Activated naive CD4-positive, alpha-beta T cell treated with anti-CD3 and anti-CD28 coated beads, Interleukin-2, amount 10 ng/mL, durations not matched to agents 7 days and 5 days (primary cell): ENCODE data around the gene STX17.

ENCODE experiments used
- CTCF ChIA-PET: fragments of 350-600 bp; sonication (Branson Sonifier 250); formaldehyde crosslinking; loops from one replicate; lab custom pipeline; 2021; ENCODE audit warnings: antibody characterized with exemption; lab: Charles Lee
- DNase-seq: peaks from one replicate; pipeline ENCODE4 v3.0.0-alpha.2; 2020
- H3K27ac Mint-ChIP-seq: one replicate; pipeline ENCODE4 v1.8.0; 2021; ENCODE audit warnings: mild to moderate bottlenecking, moderate library complexity, mixed read lengths
- H3K27me3 Mint-ChIP-seq: one replicate; pipeline ENCODE4 v1.8.0; 2021; ENCODE audit warnings: mild to moderate bottlenecking, mixed read lengths
- H3K36me3 Mint-ChIP-seq: one replicate; pipeline ENCODE4 v1.8.0; 2021; ENCODE audit warnings: mixed read lengths
- H3K4me1 Mint-ChIP-seq: one replicate; pipeline ENCODE4 v1.8.0; 2021; ENCODE audit warnings: mixed read lengths
- H3K4me3 Mint-ChIP-seq: one replicate; pipeline ENCODE4 v1.8.0; 2021; ENCODE audit warnings: mild to moderate bottlenecking, moderate library complexity, mixed read lengths
- H3K9me3 Mint-ChIP-seq: one replicate; pipeline ENCODE4 v1.8.0; 2021; ENCODE audit warnings: mixed read lengths

The STX17 gene

DNA sequence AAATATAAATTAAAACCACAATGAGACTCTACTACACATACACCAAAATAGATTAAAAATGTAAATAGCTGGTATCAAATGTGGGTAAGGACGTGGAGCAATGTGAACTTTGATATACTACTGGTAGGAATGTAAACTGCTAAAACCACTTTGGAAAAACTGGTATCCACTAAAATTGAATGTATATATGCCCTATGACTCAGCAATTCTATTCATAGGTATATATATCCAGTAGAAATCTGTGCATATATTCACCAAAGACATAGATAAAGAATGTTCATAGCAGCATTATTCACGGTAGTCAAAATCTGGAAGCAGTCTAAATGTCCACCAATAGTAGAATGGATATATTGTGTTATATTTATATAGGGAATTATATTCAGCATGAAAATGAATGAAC, 107.1 kb downstream of the STX17 start:
- CTCF ChIA-PET, result interaction anchor here (1.1 to 2.2 kb wide), 4 partner anchors 14 to 850 kb away, joined by 3 to 7 read pairs (median 4); no protein-coding TSS in a partner anchor
- no peak overlapping the region for H3K27ac Mint-ChIP-seq
- no peaks in the 10 kb centered on the region for H3K27me3 Mint-ChIP-seq
- DNase-seq, result no peak
- H3K36me3 Mint-ChIP-seq, result peaks cover 11% of the 10 kb centered on the region
- H3K4me1 Mint-ChIP-seq, result no peaks in the 10 kb centered on the region
- peaks cover 4% of the 10 kb centered on the region for H3K9me3 Mint-ChIP-seq
- H3K4me3 Mint-ChIP-seq, result no peak overlapping the region

GRCh38 chr9:100014846-100015245, 108.4 kb downstream of the STX17 start:
- H3K27me3 Mint-ChIP-seq, result no peaks in the 10 kb centered on the region
- H3K9me3 Mint-ChIP-seq, result peaks cover 4% of the 10 kb centered on the region
- no peak for DNase-seq
- H3K36me3 Mint-ChIP-seq, result peaks cover 20% of the 10 kb centered on the region
- H3K4me1 Mint-ChIP-seq, result no peaks in the 10 kb centered on the region
- H3K27ac Mint-ChIP-seq, result no peak overlapping the region
- H3K4me3 Mint-ChIP-seq, result no peak overlapping the region
- CTCF ChIA-PET, result no interaction called here

DNA sequence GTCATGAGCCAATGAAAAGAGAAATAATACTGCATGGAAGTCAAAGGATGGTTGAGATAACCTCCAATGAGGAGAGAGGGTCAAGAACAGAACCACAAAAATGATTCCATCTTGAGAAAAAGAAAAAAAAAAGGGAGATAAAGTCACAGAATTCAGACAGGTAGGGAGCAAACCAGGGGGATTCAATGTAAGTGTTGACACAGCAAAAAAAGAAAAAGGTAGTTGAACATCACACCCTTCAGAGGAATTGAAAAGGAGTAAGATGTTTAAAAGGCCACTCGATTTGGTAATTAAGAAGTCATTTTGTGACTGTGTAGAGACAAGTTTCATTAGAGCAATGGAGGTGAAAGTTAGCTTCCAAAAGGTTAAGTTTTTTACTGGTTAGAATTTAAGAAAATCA, 113.1 kb downstream of the STX17 start:
- H3K4me1 Mint-ChIP-seq, result no peaks in the 10 kb centered on the region
- no peak for DNase-seq
- H3K9me3 Mint-ChIP-seq, result no peaks in the 10 kb centered on the region
- no peak overlapping the region for H3K27ac Mint-ChIP-seq
- no peak overlapping the region for H3K4me3 Mint-ChIP-seq
- H3K36me3 Mint-ChIP-seq, result peaks cover 20% of the 10 kb centered on the region
- no peaks in the 10 kb centered on the region for H3K27me3 Mint-ChIP-seq
- CTCF ChIA-PET, result no interaction called here
